Measurements from ENCODE around the gene KLRC4.
A peak's percentile ranks its signal among the peaks of the same experiment; 100 is the strongest.
"Not testable (repeated sequence)": the region's sequence is repeated elsewhere in the genome, so short reads cannot be mapped to it uniquely, and the experiment has no call there.

Gene KLRC4

DNA sequence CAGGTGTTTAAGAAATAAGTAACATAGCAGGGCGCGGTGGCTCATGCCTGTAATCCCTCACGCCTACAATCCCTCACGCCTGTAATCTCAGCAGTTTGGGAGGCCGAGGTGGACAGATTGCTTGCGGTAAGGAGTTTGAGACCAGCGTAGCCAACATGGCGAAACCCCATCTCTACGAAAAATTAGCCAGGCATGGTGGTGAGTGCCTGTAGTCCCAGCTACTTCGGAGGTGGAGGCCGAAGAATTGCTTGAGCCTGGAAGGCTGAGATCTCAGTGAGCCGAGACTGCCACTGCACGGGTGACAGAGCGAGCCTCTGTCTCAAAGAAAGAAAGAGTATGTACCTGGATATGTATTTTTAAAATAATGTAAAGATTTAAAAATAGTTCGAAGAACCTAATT is 13.4 kb downstream of the KLRC4 start:
- not testable (repeated sequence) for DNase-seq

DNA sequence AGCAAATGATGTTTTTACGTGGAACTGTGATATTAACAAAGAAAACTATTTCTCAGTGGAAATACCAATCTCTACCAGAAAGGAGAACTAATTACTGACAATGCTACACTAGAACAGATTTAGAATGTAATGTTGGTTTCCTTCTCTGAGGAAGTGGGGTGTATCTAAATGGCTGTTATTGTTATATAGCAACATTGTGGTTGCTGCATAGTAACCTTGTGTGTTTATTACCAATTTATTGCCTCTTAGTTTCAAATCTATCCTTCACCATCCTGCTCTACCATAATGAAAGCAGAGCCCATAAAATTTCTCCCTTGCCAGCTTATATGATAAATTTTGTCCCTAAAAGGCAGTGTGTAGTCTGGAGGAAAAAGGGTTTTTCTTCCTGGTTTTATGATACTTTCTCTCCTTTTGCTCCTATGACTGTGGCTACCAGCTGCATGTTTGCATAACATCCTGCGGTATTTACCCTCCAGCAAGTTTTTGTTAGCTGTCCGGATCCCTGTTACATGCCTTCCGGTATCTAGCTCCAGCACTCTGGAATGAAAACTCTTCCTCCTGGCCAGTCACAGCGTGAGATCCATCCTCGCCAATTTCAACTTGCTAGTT is 14.1 kb downstream of the KLRC4 start:
- DNase-seq: no peak

DNA sequence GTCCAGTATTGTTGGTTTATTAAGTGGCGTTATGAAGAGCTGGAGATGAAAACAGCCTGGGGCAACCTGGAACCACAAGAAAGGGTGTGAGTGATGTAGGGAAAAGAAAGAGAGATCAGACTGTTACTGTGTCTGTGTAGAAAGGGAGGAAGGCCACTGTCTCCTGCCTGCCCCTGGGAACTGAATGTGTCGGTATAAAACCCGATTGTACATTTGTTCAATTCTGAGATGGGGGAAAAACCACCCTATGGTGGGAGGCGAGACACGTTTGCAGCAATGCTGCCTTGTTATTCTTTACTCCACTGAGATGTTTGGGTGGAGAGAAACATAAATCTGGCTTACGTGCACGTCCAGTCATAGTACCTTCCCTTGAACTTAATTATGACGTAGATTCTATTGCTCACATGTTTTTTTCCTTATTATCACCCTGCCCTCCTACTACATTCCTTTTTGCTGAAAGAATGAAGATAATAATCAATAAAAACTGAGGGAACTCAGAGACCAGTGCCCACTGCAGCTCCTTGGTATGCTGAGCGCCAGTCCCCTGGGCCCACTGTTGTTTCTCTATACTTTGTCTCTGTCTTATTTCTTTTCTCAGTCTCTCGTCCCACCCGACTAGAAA is 14.9 kb downstream of the KLRC4 start:
- peak; percentile 44 for DNase-seq

DNA sequence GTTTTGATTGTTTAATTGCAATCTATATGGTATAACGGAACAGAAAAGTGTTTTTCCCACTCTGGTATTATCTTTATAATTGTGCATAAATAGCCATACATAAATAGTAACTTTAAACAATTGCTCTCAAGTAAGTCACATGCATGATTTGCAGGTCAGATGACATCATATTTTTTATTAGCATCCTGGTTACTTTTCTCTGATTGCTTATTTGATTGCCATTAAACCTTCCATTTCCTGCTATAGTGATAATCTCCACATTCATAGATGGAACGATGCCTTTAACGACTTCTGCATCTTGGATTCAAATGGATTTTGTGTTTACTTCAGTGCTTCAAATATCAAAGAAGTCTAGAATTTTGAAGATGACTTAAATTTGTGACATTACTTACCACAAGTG is 16.3 kb downstream of the KLRC4 start:
- no peak for DNase-seq

DNA sequence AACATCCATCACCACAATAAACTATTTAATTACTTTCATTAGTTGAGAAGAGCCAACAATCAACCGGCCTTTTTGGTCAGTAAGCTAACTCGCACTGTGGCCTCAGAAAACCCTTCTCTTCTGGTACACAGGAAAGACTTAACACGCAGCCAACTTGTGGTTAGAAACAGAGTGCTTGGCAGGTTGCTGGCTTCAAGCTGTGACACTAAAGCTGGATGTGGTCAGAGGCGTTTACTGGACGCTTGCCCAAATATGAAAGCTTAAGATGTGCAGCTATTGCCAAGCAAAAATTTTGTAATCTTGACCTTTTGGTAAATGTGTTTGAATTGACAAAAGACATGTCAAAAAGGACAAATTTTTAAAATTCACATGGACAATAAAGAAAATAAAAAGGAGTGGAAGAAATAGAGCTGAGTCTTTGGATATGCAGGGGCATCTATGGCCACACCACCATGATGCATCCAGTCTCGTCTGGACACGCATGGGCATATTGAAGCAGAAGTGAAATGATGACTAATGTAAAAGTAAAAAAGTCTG is 17.1 kb downstream of the KLRC4 start:
- DNase-seq: no peak

DNA sequence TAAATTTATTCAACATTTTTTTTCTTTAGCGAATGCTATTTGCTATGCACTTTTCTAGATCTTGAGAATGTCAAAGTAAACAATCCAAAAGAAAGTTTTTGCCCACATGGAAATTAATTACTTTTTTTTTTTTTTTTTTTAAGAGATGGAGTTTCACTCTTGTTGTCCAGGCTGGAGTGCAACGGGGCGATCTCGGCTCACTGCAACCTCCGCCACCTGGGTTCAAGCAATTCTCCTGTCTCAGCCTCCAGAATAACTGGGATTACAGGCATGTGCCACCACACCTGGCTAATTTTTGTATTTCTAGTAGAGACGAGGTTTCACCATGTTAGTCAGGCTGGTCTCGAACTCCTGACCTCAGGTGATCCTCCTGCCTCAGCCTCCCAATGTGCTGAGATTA is 18.6 kb downstream of the KLRC4 start:
- not testable (repeated sequence) for DNase-seq

DNA sequence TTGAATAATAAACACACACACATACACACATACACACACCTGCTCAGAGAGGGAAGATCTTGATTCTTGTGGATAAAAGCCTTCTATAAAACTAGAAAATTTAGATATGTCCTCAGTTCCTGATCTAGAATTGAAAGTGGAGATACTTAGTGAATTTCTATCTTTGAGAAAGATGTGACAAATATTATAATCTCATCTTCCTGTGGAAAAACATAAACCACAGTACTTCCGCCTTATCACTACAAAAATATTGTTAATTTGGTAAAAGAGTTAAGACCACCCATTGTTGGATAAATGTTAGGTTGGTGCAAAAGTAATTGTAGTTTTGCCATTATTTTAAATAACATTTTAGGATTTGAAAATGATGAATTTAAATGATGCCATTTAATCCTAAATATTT is 19.7 kb downstream of the KLRC4 start, which contains the start of gene KLRK1:
TSS of gene KLRK1 (minus strand) at position 138 of the 400 bp plus-strand sequence. CDS start 1,231 bp downstream, outside the sequence.
- no peak for DNase-seq

DNA sequence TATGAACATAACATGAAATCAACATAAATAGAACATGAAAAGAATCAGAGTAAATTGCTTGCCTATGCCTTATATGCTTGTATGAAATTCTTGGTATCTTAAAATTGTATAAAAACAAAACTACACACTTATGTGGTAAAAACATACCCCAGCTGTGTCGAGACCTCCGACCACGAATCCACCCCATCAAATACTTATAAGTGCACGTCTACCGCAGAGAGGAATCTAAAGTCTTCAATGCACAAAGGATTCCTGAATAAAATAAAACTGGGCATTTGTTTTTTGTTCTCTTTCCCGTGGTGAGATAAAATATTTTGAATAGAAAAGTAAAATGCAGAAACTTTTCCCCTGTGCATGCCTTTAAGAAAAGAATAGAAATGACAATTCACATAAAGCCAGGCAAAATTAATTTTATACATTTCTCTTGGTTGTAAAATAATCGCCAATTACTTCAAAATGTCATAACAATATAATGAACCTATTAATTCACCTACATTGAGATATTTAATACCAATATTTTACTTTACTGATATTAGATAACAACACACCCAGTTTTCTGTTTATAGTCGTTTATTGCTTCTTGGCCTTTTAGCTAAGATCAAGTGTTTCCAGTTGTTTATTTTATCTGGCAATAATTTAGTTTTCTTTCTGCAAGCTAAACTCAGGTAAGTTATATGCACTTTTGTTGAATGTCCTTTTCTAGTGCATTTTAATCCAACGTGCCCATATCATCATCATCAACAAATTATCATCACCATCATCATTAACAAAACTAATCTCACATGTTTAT is 20.7 kb downstream of the KLRC4 start:
- DNase-seq: no peak

DNA sequence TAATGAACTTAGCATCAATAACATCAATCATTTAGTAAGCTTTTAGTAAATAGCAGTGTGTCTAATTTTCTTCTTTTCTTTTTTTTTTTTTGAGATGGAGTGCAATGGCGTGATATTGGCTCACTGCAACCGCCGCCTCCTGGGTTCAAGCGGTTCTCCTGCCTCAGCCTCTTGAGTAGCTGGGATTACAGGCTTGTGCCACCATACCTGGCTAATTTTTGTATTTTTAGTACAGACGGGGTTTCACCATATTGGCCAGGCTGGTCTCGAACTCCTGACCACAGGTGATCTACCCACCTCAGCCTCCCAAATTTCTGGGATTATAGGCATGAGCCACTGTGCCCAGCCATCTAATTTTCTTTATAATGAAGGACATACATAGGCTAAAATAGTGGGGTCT is 22.1 kb downstream of the KLRC4 start:
- not testable (repeated sequence) for DNase-seq

DNA sequence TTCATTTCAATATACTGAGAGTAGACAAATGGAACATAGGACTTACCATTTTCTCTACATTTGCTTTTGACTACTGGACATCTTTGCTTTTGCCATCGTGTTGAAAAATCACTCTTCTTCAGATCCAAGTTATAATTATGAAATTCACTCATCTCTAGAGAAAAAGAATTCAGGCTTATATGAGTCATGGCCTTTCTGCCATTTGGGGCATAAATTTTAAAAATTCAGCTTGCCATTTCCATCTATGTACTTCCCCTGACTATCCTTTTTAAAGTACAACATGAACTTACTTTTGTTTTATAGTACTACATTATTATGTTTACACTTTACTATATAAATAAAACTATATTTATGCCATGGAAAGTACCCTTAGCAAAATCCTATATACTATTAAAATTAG is 22.7 kb downstream of the KLRC4 start:
- DNase-seq: no peak

DNA sequence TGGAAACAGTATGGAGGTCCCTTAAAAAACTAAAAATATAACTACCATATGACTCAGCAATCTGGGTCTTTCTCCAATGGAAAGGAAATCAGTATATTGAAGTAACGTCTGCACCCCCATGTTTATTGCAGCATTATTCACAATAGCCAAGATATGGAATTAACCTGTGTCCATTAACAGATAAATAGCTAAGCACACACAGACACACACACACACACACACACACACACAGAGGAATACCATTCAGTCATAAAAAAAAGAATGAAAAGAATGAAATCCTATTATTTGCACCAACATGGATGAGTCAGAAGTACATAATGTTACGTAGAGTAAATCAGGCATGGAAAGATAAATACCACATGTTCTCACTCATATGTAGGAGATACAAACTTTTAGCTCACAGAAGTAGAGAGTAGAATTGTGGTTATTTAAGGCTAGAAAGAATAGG is 24.4 kb downstream of the KLRC4 start:
- no peak for DNase-seq

DNA sequence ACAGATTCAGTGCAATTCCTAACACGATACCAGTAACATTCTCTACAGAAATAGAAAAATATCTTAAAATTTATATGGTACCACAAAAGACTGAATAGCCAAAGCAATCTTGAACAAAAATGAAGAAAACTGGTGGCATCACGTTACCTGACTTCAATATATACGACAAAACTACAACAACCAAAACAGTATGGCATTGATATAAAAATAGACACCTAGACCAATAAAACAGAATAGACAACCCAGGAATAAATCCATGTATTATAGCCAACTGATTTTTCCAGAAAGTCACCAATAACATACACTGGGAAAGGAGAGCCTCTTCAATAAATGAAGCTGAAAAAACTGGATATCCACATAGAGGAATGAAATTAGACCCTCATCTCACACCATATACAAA is 25.4 kb downstream of the KLRC4 start:
- no peak for DNase-seq

DNA sequence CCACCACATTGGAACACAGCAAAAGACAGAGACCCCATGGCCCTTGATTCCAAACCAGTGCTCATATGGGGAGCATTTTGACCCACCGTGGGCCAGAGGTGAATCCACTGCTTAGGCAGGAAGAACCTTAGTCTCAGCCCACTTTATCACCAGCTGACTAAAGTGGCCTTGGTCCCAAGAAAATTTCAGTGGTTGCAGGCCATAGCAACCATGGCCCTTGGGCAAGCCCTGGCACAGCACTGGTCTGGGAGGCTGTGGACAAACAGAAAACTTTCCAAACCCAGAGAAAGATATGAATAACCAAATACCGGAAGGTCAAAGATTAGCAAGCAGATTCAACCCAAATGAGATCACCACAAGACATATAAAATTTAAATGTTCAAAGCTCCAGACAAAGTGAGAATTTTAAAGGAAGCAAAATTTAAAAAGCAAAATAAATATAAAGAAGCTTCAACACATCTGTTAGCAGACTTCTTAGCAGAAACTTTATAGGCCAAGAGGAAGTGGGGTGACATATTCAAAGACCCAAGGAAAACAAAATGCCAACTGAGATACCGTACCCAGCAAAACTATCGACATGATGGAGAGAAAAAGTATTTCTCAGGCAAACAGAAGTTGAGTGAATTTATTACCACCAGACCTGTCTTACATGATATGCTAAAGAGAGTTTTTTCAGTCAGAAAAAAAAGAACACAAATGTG is 27.5 kb downstream of the KLRC4 start:
- DNase-seq: no peak

DNA sequence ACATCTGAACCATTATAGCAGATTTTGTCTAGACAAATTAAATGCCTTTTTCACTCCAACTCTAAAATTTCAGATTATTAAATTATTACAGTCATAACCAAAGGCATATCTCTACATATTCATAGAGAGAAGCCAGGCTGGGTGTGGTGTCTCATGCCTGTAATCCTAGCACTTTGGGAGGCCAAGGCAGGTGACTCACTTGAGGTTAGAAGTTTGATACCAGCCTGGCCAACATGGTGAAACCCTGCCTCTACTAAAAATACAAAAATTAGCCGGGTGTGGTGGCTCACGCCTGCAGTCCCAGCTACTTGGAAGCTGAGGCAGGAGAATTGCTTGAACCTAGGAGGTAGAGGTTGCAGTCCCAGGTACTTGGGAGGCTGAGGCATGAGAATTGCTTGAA is 30.8 kb downstream of the KLRC4 start:
- not testable (repeated sequence) for DNase-seq

DNA sequence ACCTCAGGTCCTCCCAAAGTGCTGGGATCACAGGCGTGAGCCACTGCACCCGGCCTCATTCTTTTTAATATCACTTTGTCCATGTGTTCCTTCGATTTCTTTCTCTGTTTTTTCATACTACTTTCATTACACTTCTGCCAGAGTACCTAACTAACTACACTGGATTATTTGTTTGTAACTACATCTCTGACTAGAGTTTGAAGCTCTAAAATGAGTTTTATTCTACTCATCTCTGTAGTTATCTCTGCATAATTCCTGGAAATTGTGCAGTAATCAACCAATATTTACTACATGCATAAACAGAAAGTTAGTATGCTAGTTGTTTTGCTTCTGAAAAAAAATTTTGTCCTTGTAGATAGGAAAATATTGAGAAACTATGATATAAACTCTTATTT is 34.9 kb downstream of the KLRC4 start:
- DNase-seq: no peak

DNA sequence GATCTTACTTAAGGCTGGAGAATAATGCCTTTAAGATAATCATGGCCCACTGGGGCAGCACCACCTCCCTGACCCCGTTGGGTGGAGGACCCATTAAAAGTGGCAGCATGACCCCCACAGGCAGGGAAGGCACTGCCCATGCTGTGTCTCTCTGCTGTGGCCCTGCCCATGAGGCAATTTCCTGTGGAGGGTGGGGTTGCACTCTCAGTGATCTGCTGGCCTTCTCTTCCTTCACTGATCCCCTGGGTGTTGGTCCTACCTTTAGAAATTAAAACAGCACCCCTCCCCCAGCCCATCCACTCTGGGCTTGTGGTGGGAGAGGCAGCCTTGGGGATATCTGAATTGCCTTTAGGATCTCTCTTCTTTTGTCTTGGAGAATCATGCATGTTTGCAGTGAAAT is 37.0 kb downstream of the KLRC4 start:
- DNase-seq: no peak

DNA sequence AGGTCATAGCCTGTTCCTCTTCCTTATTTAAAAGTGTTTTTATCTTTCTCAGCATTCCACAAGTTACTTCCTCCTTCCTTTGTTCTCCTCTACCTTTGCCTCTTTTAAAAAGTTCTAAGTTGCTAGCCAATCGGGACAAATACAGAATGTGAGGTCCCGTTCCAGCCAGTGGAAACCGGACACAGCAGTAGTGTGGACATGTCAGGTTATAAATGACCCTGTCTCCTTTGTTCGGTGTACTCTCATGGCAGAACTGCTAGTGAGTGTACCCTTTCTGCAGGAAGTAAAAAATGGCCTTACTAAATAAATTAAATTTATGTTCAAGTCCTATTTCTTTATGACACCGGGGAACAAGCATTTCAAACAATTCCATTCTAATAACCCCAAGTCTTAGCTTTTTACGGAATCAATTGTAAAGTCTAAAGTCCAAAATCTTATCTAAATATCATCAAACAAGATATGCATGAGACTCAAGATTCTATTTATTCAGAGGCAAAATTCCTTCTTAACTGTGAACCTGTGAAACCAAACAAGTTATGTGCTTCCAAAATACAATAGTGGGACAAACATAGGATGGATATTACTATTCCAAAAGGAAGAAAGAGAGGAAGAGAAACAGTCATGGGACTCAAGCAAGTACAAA is 37.5 kb downstream of the KLRC4 start:
- DNase-seq: not testable (repeated sequence)

DNA sequence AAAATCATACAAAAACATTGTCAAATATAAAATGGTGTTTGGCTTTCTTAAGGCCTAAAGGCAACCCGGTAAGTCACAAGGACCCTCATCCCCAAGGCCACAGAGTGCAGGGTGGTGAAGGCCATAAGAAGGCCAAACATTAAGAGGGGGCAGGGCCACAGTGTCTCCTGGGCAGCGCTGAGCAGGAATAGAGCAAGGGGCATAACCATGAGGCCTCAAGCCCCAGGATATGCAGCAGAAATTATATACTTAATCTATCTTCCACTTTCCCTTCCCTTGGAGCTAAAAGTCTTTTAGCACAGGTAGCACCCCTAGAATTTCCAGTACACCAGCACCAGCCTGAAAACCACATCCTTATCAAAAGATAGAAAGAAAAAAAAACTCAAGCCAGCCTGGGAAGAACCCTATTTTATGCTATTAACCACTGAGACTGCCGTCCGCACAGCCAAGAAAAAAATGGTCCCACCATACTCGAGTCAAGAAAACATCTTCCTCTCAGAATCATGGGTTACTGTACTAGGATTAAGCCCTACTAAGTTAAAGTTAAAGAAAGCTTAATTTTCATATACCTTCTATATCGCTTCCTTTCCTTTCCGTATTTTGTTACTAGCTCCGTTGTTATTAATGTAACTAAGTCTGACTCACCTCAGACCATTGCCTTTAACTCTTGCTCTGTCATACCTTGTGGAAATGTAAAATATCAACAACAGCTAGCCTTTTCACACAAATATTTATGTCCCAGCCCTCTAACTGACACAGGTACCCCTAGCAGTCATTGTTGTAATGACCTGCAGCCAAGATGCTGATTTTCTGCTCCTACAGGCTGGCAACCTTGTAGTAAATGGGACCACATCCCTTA is 39.8 kb downstream of the KLRC4 start:
- no peak for DNase-seq

DNA sequence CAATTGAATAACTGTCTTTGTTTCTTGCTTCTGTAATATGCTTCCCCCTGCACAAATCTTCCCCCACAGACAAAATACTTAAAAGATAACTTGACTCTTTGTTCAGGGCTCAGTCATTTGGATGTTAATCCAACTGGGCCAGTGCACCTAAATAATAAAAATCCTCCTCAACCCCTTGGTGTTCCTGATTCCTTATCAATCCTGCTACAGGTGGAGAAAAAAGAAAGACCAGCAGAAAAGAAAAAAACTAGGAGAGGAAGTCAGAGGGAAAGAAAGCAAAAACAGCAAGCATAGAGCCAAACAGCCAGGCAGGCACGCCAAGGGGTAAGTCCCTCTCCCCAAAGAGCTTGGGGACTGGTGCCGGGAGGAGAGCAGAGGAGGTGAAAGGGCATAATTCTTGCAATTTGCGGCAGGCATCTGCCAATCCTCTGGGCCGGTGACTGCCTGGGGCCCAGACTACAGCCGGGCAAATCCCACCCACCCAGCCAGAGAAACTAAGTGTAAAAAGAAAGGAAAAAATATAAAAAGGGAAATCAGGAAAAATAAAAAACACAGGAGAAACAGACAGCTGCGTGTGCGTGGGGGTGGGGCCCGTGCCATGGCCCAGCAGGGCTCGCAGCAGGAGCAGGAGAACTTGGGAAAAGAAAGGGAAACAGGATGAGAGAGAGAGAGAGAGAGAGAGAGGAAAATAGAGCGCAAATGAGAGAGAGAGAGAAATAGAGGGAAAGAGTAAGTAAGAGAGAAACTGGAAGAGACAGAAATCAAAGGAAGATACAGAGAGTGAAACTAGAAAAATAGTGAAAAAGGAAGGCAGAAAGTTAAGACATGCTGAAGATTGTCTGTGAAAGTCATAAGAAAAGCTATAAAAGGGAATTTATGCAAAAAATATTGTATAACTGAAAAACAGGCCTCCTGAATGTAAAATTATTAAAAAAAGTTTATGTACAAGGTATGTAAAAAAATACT is 41.1 kb downstream of the KLRC4 start:
- DNase-seq: no peak

DNA sequence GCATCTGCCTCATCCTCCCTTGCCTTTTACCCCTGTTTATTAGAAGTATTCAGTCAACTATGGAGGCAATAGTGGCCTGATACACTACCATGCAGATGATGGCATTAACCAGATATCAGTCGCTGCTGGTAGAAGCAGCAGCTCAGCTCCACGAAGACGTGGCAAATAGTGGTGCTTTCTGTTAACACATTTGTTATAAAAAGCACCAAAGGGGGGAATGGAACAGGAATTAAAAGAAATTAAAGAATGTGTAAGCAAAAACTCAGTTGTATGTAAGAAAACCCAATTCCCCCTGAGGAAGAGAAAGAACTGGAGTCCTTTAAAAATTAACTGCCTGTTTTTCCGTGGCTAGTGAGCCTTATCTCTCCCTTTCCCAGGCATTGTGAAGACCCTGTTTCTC is 41.8 kb downstream of the KLRC4 start:
- not testable (repeated sequence) for DNase-seq
